ENCODE data around the gene DNM3.

DNM3 gene

DNA sequence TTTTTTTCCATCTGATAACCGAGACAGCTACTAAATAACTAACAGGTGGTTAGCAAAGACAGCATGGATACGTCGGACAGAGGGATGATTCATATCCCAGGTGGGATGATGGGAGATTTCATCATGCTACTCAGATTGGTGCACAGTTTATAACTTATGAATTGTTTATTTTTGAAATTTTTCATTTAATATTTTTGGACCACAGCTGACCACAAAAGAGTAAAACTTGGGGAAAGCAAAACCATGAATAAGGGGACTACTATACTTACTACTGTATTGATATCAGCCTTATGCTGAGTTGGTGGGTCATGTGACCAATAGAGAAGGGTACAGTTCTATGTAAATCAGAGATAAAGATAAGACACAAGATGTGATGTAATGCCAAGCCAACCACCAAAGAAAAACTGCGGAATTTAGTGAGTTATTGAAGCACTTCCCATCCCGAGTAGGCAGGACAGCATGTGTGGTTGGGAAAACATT is 331.1 kb downstream of the DNM3 start:
- no peak for DNase-seq (ENCODE audit: low read depth in 2 of 2)

GRCh38 chr1:172176206-172176605 is 334.9 kb downstream of the DNM3 start:
- DNase-seq (ENCODE audit: low read depth in 2 of 2), result no peak

GRCh38 chr1:172177849-172178248 is 336.6 kb downstream of the DNM3 start:
- no peak for DNase-seq (ENCODE audit: low read depth in 2 of 2)

DNA sequence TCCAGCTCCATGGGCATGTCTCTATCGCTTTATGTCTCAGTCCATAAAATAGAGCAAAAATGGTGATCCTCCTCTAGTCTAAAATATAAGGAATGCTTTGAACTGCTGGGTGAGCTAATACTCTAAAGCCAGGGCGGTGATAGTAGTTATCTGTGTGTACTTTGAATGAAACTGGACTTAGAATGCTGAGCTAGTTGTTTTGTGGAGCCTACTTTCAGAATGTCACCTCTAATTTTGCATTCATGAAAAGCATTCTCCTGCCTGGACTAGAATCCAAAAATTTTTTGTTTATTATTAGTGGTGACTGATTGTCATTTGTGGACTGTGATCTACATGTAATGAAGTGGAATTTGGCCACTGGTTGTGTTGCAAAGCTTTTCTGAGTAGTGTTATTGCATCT is 337.6 kb downstream of the DNM3 start:
- DNase-seq (ENCODE audit: low read depth in 2 of 2), result no peak

DNA sequence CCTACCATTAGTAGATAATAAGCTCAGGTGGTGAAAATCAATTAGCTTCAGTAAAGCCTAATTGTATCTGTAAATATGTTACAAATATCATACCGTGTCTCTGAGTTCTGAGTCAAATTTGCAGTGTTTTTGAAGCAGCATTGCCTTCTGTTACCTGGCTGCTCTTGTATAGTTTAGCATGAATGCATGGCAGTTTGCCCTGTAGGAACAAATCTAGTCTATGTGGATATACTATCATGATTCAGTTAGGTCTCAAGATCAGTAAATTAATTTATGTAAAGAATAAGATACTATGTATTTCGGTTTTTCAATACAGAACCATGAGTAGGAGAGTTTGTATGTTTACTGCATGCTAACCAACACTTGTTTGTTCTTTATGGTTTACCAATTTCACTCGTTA is 338.6 kb downstream of the DNM3 start:
- DNase-seq (ENCODE audit: low read depth in 2 of 2), result no peak

DNA sequence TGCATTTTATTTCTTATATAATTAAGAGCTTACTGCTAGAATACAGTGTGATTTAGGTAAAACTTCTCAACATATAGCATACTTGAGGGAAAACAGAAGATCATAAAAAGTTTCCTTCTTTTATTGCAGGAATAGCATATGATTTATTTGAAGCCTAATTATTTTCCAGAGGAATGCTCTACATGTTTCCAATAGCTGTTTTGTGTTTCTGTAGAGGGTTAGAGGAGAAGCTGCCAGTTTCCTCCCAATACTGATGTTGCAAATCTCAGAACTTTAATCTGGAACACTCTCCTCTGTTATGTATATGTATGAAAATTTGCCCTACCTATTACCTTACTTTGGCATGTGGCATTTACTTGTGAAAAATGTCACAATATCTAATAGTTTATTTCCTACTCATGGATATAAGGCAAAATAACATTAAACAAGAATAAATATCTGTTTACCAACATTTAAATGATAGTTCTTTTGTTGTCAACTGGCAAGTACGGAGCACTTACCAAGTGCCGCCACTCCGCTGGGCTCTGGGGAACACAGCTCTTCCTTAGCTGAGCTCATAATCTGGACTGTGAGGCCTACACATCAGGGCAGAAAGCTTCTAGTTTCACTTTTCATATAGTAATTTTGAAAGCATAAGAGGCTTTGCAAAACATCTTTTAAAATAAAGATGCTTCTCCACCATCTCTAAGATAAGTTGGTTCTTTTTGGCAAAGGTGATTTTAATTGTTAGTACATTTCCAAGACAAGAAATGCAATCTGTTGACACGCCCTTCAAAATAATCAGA is 339.4 kb downstream of the DNM3 start:
- DNase-seq (ENCODE audit: low read depth in 2 of 2), result peak; percentile 1 to 14

- no peak for DNase-seq (ENCODE audit: low read depth in 2 of 2)
These were observed 343.4 kb downstream of the DNM3 start for GRCh38 chr1:172184506-172185191.

GRCh38 chr1:172185211-172185610 is 343.9 kb downstream of the DNM3 start:
- DNase-seq (ENCODE audit: low read depth in 2 of 2), result no peak

DNA sequence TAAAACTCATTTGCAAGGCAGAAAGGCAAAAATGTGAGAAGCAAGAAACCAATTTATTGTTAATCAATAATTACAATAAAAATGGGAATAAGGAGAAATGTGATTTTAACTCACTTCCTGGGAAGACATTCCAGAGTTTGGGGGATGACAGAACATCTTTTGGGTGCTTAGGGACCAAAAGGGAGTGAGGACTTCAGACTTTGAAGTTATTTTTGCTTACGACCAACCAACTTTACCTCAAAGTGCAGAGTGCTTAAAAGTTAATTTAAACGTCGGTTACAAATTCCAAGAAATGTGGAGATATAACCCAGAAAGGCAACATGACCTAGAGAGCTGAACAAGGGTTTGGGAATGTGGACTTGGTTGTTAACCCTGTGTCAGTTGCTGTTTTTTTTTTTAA is 344.7 kb downstream of the DNM3 start:
- DNase-seq (ENCODE audit: low read depth in 2 of 2), result no peak

DNA sequence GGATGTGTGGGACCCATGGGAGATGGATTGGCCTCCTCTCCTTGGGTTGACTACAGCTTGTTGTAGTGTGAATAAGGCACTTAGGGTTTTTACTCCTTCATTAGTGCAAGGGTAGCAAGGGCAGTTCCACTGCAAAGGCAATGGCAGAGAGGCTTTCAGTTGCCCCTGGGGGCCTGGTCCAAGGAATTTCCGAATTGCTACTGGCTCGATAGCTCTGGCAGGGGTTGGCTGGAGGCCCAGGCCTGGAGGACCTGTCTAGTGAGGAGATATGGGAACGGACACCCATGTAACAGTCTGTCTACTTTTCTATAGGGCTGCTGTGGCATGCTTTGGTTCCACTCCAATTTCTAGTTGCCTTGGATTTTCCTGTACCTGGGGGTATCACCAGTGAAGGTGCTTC is 360.3 kb downstream of the DNM3 start:
- no peak for DNase-seq (ENCODE audit: low read depth in 2 of 2)

GRCh38 chr1:172203135-172203823 is 362.0 kb downstream of the DNM3 start:
- DNase-seq (ENCODE audit: low read depth in 2 of 2), result no peak

- no peak for DNase-seq (ENCODE audit: low read depth in 2 of 2)
These were observed 362.6 kb downstream of the DNM3 start for GRCh38 chr1:172203902-172204301.

- no peak for DNase-seq (ENCODE audit: low read depth in 2 of 2)
These were observed 365.0 kb downstream of the DNM3 start for GRCh38 chr1:172206256-172206655.

- no peak for DNase-seq (ENCODE audit: low read depth in 2 of 2)
These were observed 367.3 kb downstream of the DNM3 start for GRCh38 chr1:172208635-172209034.

DNA sequence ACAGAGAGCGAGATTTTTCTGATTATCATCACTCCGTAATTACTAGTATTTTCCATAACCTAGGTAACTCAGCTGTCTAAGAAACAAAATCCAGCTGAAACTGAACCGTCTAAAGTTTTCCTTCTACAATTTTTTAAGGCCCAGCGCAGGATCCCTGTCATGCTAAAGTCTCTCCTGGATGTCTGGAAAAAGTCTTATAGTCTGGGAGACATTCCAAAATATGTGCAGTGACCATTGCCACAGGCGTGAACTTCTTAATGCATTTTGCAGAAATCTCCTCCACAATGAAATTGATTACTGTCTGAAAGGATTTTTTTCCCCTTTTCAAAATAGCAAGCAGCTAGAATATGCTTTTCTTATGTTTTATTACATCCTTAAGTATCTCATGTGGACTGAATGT is 369.9 kb downstream of the DNM3 start:
- no peak for DNase-seq (ENCODE audit: low read depth in 2 of 2)

GRCh38 chr1:172212124-172212523 is 370.8 kb downstream of the DNM3 start:
- DNase-seq (ENCODE audit: low read depth in 2 of 2), result no peak

GRCh38 chr1:172215006-172215405 is 373.7 kb downstream of the DNM3 start:
- no peak for DNase-seq (ENCODE audit: low read depth in 2 of 2)

DNA sequence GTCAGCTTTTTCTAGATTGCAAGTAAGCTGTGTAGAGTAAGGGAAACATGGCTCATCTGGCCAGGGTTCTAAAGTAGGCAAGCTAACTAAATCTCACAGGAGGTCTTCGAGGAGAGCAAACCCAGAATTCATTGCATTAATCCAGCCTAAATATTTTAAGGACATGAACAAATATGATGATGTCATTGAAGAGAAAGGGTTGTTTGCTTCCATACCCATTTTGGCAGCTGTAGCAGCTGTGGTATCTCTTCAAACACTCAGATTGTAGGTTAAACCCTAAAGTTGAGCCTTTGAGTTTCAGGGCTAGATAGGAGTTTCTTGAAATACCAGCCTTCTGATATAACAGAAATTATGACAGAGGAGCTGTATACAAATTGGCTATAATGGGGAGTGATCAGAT is 378.7 kb downstream of the DNM3 start:
- no peak for DNase-seq (ENCODE audit: low read depth in 2 of 2)

- no peak for DNase-seq (ENCODE audit: low read depth in 2 of 2)
These were observed 379.1 kb downstream of the DNM3 start for GRCh38 chr1:172220376-172220775.

- DNase-seq (ENCODE audit: low read depth in 2 of 2), result no peak
These were observed 380.1 kb downstream of the DNM3 start for GRCh38 chr1:172221436-172221835.

GRCh38 chr1:172224871-172225270 is 383.6 kb downstream of the DNM3 start:
- no peak for DNase-seq (ENCODE audit: low read depth in 2 of 2)

DNA sequence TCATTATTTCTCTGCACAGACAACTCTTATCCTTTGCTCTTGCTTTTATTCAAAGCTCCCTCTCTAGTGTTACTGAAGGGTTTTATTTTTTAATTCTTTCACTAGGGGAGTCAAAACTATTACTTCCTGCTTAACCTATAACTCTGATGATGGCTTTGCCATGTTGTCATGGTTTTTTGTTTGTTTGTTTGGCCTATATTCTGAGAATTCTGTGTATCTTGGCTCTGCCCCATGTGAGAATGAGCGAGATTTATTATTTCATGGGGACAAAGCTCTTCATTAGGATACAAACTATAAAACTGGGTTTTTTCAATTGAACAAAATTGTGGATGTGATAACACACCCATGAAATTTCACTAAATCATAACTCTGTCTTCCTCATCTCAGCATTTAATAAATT is 388.6 kb downstream of the DNM3 start:
- no peak for DNase-seq (ENCODE audit: low read depth in 2 of 2)

DNA sequence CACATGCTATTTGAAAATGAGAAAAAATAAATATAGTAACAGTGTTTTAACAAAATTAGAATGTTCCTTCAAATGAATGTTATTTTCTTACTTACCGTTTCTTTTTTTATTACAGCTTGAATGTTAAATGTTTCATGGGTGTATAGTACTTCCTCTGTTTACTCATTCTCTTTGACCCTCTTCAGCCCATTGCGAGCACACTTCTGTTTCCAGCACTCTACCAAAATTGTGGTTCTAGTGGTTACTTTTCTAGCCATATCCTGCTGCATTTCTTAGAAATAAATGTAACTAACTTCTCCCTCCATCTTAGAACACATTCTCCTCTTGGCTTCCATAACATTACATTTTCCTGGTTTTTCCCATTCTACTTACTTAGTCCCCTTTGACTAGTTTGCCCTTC is 389.2 kb downstream of the DNM3 start:
- no peak for DNase-seq (ENCODE audit: low read depth in 2 of 2)

Data from stimulated activated CD8-positive, alpha-beta memory T cell treated with anti-CD3 and anti-CD28 coated beads, Interleukin-15, amount 100 ng/mL, for 48 hours (primary cell).